Thyroid gland (tissue), 4 donors: ENCODE results near the gene APLP2. TPM values are rescaled to one million over a fixed set of nuclear protein-coding genes. Genes with fewer than 3 reads are reported as not detected.

Experiments
- DNase-seq, 2 donors: peaks; one replicate each; pipeline ENCODE4 v3.0.0-alpha.2; 2019
- H3K27ac ChIP-seq, 3 donors: fragments of 200-600 bp; sonication (generic); 1 replicate in 2 of 3; 2 replicates in 1 of 3; pipeline ENCODE4 v1.5.1; 2016 to 2019; ENCODE audit warnings: mild to moderate bottlenecking in 1 of 3, moderate library complexity in 1 of 3
- H3K27me3 ChIP-seq: fragments of 200-600 bp; sonication (generic); one replicate; pipeline ENCODE4 v1.5.1; 2019
- H3K36me3 ChIP-seq, 2 donors: fragments of 200-600 bp; sonication (generic); one replicate each; pipeline ENCODE4 v1.5.1; 2016 to 2019
- H3K4me1 ChIP-seq, 2 donors: fragments of 200-600 bp; sonication (generic); one replicate each; pipeline ENCODE4 v1.5.1; 2017 to 2019
- H3K4me3 ChIP-seq, 3 donors: fragments of 200-600 bp; sonication (generic); replicated peaks in 1 of 3; 1 replicate in 2 of 3; 2 replicates in 1 of 3; pipeline ENCODE4 v1.5.1; 2016; ENCODE audit warnings: mild to moderate bottlenecking in 1 of 3
- H3K9me3 ChIP-seq: fragments of 200-600 bp; sonication (generic); one replicate; pipeline ENCODE4 v1.5.1; 2017
- POLR2A ChIP-seq, 2 donors: fragments of 450-650 bp; IDR thresholded peaks; one replicate each; pipeline ENCODE4 v1.6.1; 2017; ENCODE audit warnings: antibody characterized with exemption in 2 of 2, mild to moderate bottlenecking in 2 of 2, moderate library complexity in 1 of 2
- WGBS, 2 donors: methylation state at CpG; one replicate each; pipeline ENCODE4 v1.1.5; 2017; 5-methylcytosine and 5-hydroxymethylcytosine counted together
- intact Hi-C: fragments of 100-400 bp; cut with DNase I; formaldehyde crosslinking; loops from one replicate; pipeline ENCODE4 v1.15.1; 2023
- total RNA-seq, 4 donors: library from RNA; depleted of rRNA; stranded (reverse); fragments of >200 nt; gene quantifications; one replicate each; pipeline ENCODE4 v1.2.3, GENCODE V29; 2016
- TF ChIP-seq, protein P1 (sequence below), 6 experiments: fragments of 200-600 bp in 3 of 6; fragments of 450-650 bp in 3 of 6; sonication (generic) in 3 of 6; IDR thresholded peaks; one replicate each; pipeline ENCODE4 v1.5.1; 2016 to 2019; ENCODE audit warnings: antibody characterized with exemption in 6 of 6, mild to moderate bottlenecking in 2 of 6, inconsistent platforms in 1 of 6, moderate library complexity in 1 of 6

APLP2 gene
- total RNA-seq, 4 donors from 2014 or later = 782 to 1,078 (median 902) TPM

DNA sequence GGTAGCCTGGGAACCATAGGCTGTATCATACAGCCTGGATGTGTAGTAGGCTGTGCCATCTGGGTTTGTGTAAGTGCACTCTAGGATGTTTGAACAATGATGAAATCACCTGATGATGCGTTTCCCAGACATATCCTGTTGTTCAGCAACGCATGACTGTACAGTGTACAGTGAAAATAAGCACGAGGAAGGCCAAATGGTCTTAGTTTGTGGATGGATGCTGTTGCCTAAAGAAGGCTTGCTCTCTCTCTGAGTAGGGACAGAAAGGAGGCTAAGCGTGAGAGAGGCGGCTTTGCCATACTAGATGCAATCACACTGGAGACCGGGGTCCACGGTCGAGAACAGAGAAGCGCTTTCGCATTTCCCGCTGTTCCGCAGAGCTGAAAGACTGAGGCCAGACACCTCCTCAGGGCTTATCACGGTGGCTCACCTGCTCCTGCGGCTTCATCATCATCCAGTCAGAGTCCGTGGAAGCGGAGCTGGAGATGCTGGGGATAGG is 27.6 kb upstream of the APLP2 start:
- DNase-seq = no peak
- no peak overlapping the region for H3K4me3 ChIP-seq
- no peaks in the 10 kb centered on the region for H3K27me3 ChIP-seq
- TF ChIP-seq, protein P1, sequence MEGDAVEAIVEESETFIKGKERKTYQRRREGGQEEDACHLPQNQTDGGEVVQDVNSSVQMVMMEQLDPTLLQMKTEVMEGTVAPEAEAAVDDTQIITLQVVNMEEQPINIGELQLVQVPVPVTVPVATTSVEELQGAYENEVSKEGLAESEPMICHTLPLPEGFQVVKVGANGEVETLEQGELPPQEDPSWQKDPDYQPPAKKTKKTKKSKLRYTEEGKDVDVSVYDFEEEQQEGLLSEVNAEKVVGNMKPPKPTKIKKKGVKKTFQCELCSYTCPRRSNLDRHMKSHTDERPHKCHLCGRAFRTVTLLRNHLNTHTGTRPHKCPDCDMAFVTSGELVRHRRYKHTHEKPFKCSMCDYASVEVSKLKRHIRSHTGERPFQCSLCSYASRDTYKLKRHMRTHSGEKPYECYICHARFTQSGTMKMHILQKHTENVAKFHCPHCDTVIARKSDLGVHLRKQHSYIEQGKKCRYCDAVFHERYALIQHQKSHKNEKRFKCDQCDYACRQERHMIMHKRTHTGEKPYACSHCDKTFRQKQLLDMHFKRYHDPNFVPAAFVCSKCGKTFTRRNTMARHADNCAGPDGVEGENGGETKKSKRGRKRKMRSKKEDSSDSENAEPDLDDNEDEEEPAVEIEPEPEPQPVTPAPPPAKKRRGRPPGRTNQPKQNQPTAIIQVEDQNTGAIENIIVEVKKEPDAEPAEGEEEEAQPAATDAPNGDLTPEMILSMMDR (IDR thresholded peaks at IDR 0.05) = no peak
- no peak for TF ChIP-seq POLR2A (IDR thresholded peaks at IDR 0.05)
- 79 to 81% methylated on average over 16 of the region's 16 CpGs for WGBS, 2 donors
- H3K27ac ChIP-seq = no peak overlapping the region
- no peaks in the 10 kb centered on the region for H3K9me3 ChIP-seq
- H3K4me1 ChIP-seq = no peaks in the 10 kb centered on the region
- intact Hi-C loops = no loop called here
- no peaks in the 10 kb centered on the region for H3K36me3 ChIP-seq

DNA sequence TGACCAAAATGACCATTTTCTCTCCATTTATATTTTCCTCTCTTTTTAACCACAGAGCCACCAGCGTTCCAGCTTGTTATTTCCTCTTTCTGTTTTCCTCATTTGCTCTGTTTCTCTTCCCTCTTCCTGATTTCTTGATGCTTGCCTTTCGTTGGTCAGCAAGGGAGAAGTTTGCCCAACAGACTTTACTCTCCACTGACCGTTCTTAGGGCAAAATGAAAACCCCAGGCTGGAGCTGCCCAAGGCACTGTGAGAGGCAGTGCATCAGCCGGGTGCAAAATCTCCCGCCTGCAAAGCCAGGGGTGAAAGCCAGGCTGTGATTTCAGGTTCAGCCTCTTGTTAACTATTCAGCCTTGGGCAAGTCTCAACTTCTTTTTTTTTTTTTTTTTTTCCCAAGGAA is 26.1 kb upstream of the APLP2 start:
- no peaks in the 10 kb centered on the region for H3K4me1 ChIP-seq
- DNase-seq = no peak
- 69 to 71% methylated on average over 5 of the region's 5 CpGs for WGBS, 2 donors
- intact Hi-C loops = no loop called here
- H3K9me3 ChIP-seq = no peaks in the 10 kb centered on the region
- no peaks in the 10 kb centered on the region for H3K27me3 ChIP-seq
- TF ChIP-seq, protein P1 (IDR thresholded peaks at IDR 0.05) = no peak
- TF ChIP-seq POLR2A (IDR thresholded peaks at IDR 0.05) = no peak
- no peak overlapping the region for H3K4me3 ChIP-seq
- no peak overlapping the region for H3K27ac ChIP-seq
- no peaks in the 10 kb centered on the region for H3K36me3 ChIP-seq

DNA sequence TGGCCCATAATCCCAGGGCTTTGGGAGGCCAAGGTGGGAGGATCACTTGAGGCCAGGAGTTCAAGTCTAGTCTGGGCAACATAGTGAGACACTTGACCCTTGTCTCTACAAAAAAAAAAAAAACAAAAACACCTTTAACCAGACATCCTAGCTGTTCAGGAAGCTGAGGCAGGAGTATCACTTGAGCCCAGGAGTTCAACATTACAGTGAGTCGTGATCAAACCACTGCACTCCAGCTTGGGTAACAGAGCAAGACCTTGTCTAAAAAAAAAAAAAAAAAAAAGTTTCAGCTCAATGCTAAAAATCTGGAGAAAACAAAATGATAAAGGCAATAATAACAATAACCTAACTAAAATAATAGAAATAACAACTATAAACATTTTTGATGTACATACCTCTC is 22.6 kb upstream of the APLP2 start:
- 26 to 43% methylated on average over 1 of the region's 1 CpG for WGBS, 2 donors
- peaks cover 4 to 6% of the 10 kb centered on the region in 2 donors for H3K4me1 ChIP-seq
- intact Hi-C loops = no loop called here
- no peaks in the 10 kb centered on the region for H3K27me3 ChIP-seq
- no peak overlapping the region for H3K4me3 ChIP-seq
- no peaks in the 10 kb centered on the region for H3K36me3 ChIP-seq
- no peaks in the 10 kb centered on the region for H3K9me3 ChIP-seq
- no peak overlapping the region for H3K27ac ChIP-seq
- no peak for DNase-seq
- TF ChIP-seq, protein P1 (IDR thresholded peaks at IDR 0.05) = no peak
- TF ChIP-seq POLR2A (IDR thresholded peaks at IDR 0.05) = no peak

DNA sequence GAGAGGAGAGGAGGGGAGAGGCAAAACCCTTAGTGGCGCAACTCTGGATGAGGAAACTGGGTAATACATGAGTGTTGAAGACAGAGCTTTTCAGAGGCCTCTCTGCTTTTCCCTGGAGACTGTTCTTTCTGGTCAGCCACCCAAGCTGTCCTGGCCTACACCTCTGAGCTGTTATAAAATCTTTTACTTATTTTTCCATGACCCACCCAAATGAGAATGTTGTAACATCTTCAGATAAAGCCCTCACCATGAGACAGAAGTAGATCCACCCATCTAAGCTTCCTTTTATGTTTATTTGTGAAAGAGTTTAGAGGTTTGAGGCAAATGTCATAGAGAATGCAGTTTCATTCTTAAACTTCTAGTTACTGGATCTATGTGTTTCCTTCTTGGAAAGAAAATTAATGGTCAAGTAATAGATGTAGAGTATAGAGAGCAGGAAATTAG is 20.3 kb upstream of the APLP2 start:
- Histone ChIP-seq H3K4me3 (no peak overlapping the region), H3K27me3 (no peaks in the 10 kb centered on the region), H3K9me3 (no peaks in the 10 kb centered on the region), H3K4me1 (peaks cover 4 to 6% of the 10 kb centered on the region in 2 donors), H3K27ac (no peak overlapping the region), H3K36me3 (no peaks in the 10 kb centered on the region)
- TF ChIP-seq, protein P1 (IDR thresholded peaks at IDR 0.05) = no peak
- no peak for TF ChIP-seq POLR2A (IDR thresholded peaks at IDR 0.05)
- intact Hi-C loops = no loop called here
- 88 to 95% methylated on average over 1 of the region's 1 CpG for WGBS, 2 donors
- no peak for DNase-seq

DNA sequence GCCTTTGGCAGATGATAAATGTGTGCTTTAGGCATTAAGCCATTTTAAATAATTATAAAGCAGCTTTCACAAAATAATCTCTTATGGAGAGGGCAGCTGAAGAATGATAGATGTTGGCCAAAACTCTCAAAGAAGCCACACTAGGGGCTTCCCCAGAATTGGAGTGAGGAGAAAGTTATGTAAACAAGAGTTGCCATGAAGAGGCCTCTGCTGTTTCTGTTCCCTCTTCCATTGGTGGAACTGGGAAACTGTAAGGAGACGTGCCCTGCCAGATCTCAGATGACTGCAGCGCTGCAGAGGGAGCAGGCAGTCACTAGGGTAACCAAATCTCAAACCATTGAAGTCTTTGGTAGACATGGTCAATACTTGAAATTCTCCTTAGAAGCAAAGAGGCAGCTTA is 19.4 kb upstream of the APLP2 start:
- peak; percentile 41 to 44 for DNase-seq
- H3K4me1 ChIP-seq = peaks cover 4 to 6% of the 10 kb centered on the region in 2 donors
- H3K27me3 ChIP-seq = no peaks in the 10 kb centered on the region
- H3K27ac ChIP-seq = no peak overlapping the region
- H3K9me3 ChIP-seq = no peaks in the 10 kb centered on the region
- H3K36me3 ChIP-seq = no peaks in the 10 kb centered on the region
- WGBS, 2 donors = 4 to 22% methylated on average over 2 of the region's 2 CpGs
- H3K4me3 ChIP-seq = no peak overlapping the region
- TF ChIP-seq, protein P1 (IDR thresholded peaks at IDR 0.05) = no peak
- no peak for TF ChIP-seq POLR2A (IDR thresholded peaks at IDR 0.05)
- intact Hi-C loops = no loop called here
